C1 segment of cervical spinal cord (tissue), 14 donors: Measurements from ENCODE around the gene HPN.
"Not testable (repeated sequence)": the region's sequence is repeated elsewhere in the genome, so short reads cannot be mapped to it uniquely, and the experiment has no call there.

Experiments used
- DNase-seq, 14 donors: peaks; one replicate each; lab custom pipeline; 2025; lab: John Stamatoyannopoulos, UW

The HPN gene

GRCh38 chr19:35101949-35102348, 60.4 kb downstream of the HPN start:
- DNase-seq: not testable (repeated sequence)

DNA sequence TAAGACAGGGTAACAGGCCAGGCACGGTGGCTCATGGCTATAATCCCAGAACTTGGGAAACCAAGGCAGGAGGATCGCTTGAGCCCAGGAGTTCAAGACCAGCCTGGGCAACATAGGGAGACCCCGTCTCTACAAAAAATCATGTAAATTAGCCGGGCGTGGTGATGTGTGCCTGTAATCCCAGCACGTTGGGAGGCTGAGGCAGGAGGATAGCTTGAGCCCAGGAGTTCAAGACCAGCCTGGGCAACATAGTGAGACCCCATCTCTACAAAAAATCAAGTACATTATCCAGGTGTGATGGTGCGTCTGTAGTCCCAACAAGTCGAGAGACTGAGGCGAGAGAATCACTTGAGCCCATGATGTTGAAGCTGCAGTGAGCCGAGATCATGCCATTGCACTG, 62.1 kb downstream of the HPN start:
- DNase-seq: not testable (repeated sequence)

- no peak for DNase-seq
These were observed 62.8 kb downstream of the HPN start for GRCh38 chr19:35104361-35104760.

DNA sequence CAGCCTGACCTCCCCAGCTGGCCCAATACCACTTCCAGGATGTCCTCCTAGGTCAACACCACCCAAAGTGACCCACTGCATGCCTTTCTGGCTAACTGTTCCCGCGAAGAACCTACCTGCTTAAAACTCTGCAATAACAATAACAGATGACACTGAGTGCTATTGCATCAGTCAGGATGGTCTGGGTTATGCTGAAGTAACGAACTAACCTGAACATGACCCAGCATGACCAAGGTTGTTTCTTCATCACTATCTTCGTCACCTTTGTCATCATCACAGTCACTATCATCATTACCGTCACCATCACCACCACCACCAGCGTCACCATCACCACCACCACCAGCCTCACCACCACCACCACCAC, 63.5 kb downstream of the HPN start:
- no peak for DNase-seq

DNA sequence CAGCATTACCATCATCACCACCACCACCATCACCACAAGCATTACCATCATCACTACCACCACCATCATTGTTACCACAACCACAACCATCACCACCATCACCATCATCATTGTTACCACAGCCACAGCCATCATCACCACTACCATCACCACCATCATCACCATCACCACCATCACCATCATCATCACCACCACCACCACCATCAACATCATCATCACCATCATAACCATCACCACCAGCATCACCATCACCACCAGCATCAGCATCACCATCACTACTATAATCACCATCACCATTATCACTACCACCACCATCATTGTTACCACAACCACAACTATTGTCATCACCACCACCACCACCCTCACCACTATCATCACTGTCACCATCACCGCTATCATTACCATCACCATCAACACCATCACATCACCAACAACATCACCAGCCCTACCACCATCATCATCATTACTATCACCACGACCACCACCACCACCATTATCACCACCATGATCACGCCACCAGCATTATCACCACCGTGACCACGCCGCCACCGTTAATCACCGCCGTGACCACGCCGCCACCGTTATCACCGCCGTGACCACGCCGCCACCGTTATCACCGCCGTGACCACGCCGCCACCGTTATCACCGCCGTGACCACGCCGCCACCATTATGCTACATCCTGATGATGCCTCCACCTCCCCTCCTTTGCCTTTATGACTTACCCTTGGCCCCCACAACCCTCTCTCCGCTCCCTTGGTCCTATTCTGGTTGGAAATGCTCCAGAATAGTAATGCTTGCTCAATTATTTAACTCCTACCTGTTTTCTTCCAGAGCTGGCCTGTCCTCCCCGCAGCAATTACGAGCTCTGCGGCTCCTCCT, 64.1 kb downstream of the HPN start:
- DNase-seq: no peak

DNA sequence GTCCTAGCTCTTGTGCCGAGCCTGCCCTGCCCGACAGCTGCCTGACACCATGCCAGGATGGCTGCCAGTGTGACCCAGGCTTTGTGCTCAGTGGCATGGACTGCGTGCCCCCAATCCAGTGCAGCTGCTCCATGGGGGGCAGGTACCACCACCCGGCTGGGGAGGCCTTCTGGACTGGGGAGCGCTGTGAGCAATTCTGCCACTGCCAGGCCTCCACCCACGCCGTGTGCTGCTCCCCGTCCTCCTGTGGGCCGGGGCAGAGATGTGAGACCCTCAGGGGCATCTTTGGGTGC, 64.7 kb downstream of the HPN start:
- DNase-seq: peak in 9 of 14 donors; percentile 33 to 82 (median 46)

GRCh38 chr19:35106898-35107541, 65.5 kb downstream of the HPN start:
- peak in 1 of 14 donors; percentile 80 for DNase-seq

GRCh38 chr19:35107545-35107944, 66.0 kb downstream of the HPN start:
- peak in 12 of 14 donors; percentile 19 to 90 (median 76) for DNase-seq

GRCh38 chr19:35108730-35109129, 67.2 kb downstream of the HPN start:
- DNase-seq: no peak

DNA sequence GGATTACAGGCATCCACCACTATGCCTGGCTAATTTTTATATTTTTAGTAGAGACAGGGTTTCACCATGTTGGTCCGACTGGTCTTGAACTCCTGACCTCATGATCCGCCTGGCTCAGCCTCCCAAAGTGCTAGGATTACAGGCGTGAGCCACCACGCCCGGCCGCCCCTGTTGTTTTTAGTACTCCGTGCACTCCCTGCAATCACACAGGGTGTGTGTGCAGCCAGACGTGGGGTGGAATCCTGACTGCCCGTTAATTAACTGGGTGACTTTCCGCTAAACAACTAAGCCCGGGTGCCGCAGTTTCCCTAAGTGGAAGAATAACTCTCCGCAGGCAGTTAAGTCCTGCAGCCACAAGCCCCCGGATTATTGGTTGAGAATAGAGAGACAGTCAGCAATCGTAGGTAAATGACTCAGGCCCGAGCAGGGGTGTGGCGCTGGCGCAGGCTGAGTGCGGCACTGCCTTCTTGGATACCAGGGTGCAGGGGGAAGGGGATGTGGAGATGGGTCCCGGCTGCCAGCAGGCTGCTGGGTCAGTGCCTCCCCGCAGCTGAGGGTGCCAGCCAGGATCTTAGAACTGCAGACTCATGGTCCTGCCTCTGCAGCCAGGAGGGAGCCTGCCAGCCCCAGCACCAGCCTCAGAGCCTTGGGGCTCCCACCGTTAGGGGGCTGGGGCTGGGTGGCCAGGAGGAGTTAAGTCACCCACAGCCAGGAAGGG, 68.0 kb downstream of the HPN start:
- DNase-seq: peak in 11 of 14 donors; percentile 11 to 85 (median 56)

- no peak for DNase-seq
These were observed 69.5 kb downstream of the HPN start for GRCh38 chr19:35110974-35111373.

GRCh38 chr19:35112995-35113688, 71.6 kb downstream of the HPN start:
- no peak for DNase-seq

- peak in 12 of 14 donors; percentile 56 to 93 (median 86) for DNase-seq
These were observed 73.0 kb downstream of the HPN start for GRCh38 chr19:35114353-35115176.

DNA sequence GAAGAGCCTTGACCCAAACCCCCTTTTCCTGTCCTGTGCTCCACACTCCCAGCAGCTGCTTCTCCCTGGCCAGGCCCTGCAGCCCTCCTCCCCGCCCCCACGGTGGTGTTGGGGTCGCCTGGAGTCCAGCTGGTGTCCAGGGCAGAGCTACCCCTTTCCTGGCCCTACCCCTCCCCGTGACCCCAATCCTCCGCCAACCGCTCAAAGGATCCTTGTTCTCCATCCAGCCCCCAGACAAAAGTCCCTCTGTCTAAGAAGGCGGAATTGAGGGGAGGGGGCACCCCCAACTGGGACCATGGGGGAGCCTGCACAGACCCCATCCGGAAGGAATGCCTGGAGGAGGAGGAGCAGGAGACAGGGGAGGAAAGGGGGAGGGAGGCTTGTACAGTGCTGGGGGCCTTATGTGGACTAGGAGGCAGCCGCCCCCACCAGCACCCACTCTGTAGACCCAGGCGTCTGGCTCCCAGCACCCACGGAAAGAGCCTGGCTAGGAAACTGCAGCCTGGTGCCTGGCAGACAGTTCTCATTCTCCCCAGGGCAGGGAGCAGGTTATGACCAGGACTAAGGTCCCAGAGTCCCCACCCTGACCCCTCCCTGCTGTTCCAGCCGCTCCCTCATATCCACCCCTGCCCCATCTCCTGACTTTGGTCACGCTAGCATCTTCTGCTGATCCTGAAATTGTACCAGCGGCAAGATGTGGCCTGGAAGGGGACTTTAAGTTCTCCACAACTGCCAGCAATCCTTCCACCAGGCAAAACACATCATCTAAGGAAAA, 73.8 kb downstream of the HPN start, which contains the start of gene FXYD3:
Gene FXYD3, plus strand, starts transcription at position 647 of the 775 bp plus-strand sequence. CDS start 3,554 bp downstream, outside the sequence.
- DNase-seq: peak in 13 of 14 donors; percentile 54 to 92 (median 84)
